WTC11 (cell line): ENCODE results near the gene FBLN2. TPM values are rescaled to one million over a fixed set of nuclear protein-coding genes. Genes with fewer than 3 reads are reported as not detected.

Experiments used
- ATAC-seq: fragments of 200-7000 bp; cut with Tn5 transposase; 2 replicates; pipeline ENCODE4 v1.10.0; 2021; ENCODE audit warnings: mild to moderate bottlenecking, moderate library complexity
- CTCF ChIA-PET: fragments of 300-600 bp; sonication (Branson Sonifier 250); formaldehyde crosslinking; loops from one replicate; lab custom pipeline; 2021; ENCODE audit warnings: antibody characterized with exemption; lab: Charles Lee
- POLR2A ChIA-PET: fragments of 350-600 bp; sonication (Branson Sonifier 250); formaldehyde crosslinking; loops from one replicate; lab custom pipeline; 2021; ENCODE audit warnings: antibody characterized with exemption; lab: Charles Lee
- DNase-seq: peaks from one replicate; pipeline ENCODE4 v3.0.0; 2021; ENCODE audit warnings: low spot score
- H3K27ac Mint-ChIP-seq: 2 replicates; pipeline ENCODE4 v1.8.0; 2021; ENCODE audit warnings: mixed read lengths
- H3K27me3 Mint-ChIP-seq: 2 replicates; pipeline ENCODE4 v1.8.0; 2021; ENCODE audit warnings: low read depth, mild to moderate bottlenecking, moderate library complexity, mixed read lengths
- H3K36me3 Mint-ChIP-seq: 2 replicates; pipeline ENCODE4 v1.8.0; 2021; ENCODE audit warnings: mixed read lengths
- H3K4me1 Mint-ChIP-seq: 2 replicates; pipeline ENCODE4 v1.8.0; 2022; ENCODE audit warnings: mixed read lengths
- H3K4me3 Mint-ChIP-seq: 2 replicates; pipeline ENCODE4 v1.8.0; 2021; ENCODE audit warnings: mild to moderate bottlenecking, moderate library complexity, mixed read lengths
- H3K9me3 Mint-ChIP-seq: 2 replicates; pipeline ENCODE4 v1.8.0; 2021; ENCODE audit warnings: mixed read lengths
- AFF4 ChIP-seq: sonication (generic); formaldehyde crosslinking; IDR thresholded peaks from 2 replicates; pipeline ENCODE4 v1.8.1; 2023; ENCODE audit warnings: mild to moderate bottlenecking, missing genetic modification reagents, borderline replicate concordance
- CBFB ChIP-seq: sonication (generic); formaldehyde crosslinking; IDR thresholded peaks from 2 replicates; pipeline ENCODE4 v1.8.1; 2022; ENCODE audit warnings: mild to moderate bottlenecking, low read depth, missing genetic modification reagents
- CREM ChIP-seq: sonication (generic); formaldehyde crosslinking; IDR thresholded peaks from 2 replicates; pipeline ENCODE4 v1.8.1; 2022; ENCODE audit warnings: mild to moderate bottlenecking, missing genetic modification reagents, moderate library complexity
- KAT7 ChIP-seq: sonication (generic); formaldehyde crosslinking; IDR thresholded peaks from 2 replicates; pipeline ENCODE4 v1.8.1; 2023; ENCODE audit warnings: missing genetic modification reagents, mild to moderate bottlenecking, borderline replicate concordance
- NFYB ChIP-seq: sonication (generic); formaldehyde crosslinking; conservative IDR thresholded peaks from 2 replicates; pipeline ENCODE4 v1.8.0; 2022; ENCODE audit warnings: low read depth, missing genetic modification reagents
- NR2C2 ChIP-seq: sonication (generic); formaldehyde crosslinking; IDR thresholded peaks from 2 replicates; pipeline ENCODE4 v1.8.0; 2022; ENCODE audit warnings: mild to moderate bottlenecking, missing genetic modification reagents
- TEAD1 ChIP-seq: sonication (generic); formaldehyde crosslinking; IDR thresholded peaks from 2 replicates; pipeline ENCODE4 v1.8.0; 2022; ENCODE audit warnings: mild to moderate bottlenecking, missing genetic modification reagents
- USF2 ChIP-seq: sonication (generic); formaldehyde crosslinking; IDR thresholded peaks from 2 replicates; pipeline ENCODE4 v1.8.1; 2023; ENCODE audit warnings: mild to moderate bottlenecking, missing genetic modification reagents, moderate library complexity
- ZNF232 ChIP-seq: sonication (generic); formaldehyde crosslinking; IDR thresholded peaks from 2 replicates; pipeline ENCODE4 v1.8.0; 2022; ENCODE audit warnings: mild to moderate bottlenecking, missing genetic modification reagents
- ZNF263 ChIP-seq: sonication (generic); formaldehyde crosslinking; IDR thresholded peaks from 2 replicates; pipeline ENCODE4 v1.8.1; 2022; ENCODE audit warnings: low read depth, mild to moderate bottlenecking, moderate library complexity, missing genetic modification reagents
- ZNF423 ChIP-seq: fragments of 250-450 bp; sonication (Bioruptor Pico); IDR thresholded peaks from 2 replicates; pipeline ENCODE4 v2.1.2; 2022; ENCODE audit warnings: mild to moderate bottlenecking, moderate library complexity
- total RNA-seq: library from RNA; stranded (reverse); gene quantifications from 3 replicates; pipeline ENCODE4 v1.2.3, GENCODE V29; 2021
- TF ChIP-seq, protein P1 (sequence below): sonication (generic); formaldehyde crosslinking; IDR thresholded peaks from 2 replicates; pipeline ENCODE4 v1.8.1; 2022; ENCODE audit warnings: low read depth, mild to moderate bottlenecking, moderate library complexity, missing genetic modification reagents, borderline replicate concordance
- TF ChIP-seq, protein P2 (sequence below): sonication (generic); formaldehyde crosslinking; conservative IDR thresholded peaks from 2 replicates; pipeline ENCODE4 v1.8.1; 2023; ENCODE audit warnings: mild to moderate bottlenecking, low read depth, missing genetic modification reagents, moderate library complexity
- TF ChIP-seq, protein P3 (sequence below): fragments of 250-450 bp; sonication (Bioruptor Pico); IDR thresholded peaks from 2 replicates; pipeline ENCODE4 v1.9.0; 2021; ENCODE audit warnings: mild to moderate bottlenecking
- TF ChIP-seq, protein P4 (sequence below): fragments of 250-450 bp; sonication (Bioruptor Pico); IDR thresholded peaks from 2 replicates; pipeline ENCODE4 v1.9.0; 2021; ENCODE audit warnings: mild to moderate bottlenecking
- TF ChIP-seq, protein P5 (sequence below): sonication (generic); formaldehyde crosslinking; conservative IDR thresholded peaks from 2 replicates; pipeline ENCODE4 v1.8.1; 2022; ENCODE audit warnings: mild to moderate bottlenecking, missing genetic modification reagents
- TF ChIP-seq, protein P6 (sequence below): fragments of 200-600 bp; IDR thresholded peaks from 2 replicates; pipeline ENCODE4 v1.8.0; 2022; ENCODE audit warnings: antibody characterized with exemption

Gene FBLN2
- total RNA-seq, 1 experiment from 2014 or later: 20.7 TPM

DNA sequence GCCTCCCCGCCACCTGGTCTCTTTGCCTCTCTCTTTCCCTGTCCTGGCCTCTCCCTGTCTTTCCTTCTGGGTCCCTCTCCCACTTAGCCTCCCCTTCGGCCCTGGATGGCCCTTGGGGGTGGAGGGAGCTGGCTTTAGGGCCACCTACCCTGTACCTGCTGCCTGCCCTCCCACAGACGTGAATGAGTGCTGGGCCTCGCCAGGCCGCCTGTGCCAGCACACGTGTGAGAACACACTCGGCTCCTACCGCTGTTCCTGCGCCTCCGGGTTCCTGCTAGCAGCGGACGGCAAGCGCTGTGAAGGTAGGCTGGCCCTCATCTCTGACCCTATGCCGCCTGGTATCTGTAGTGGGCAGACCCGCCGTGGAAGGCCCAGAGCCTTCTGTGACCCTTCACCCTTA is 80.7 kb downstream of the FBLN2 start (continued):
- TF ChIP-seq, protein P1, sequence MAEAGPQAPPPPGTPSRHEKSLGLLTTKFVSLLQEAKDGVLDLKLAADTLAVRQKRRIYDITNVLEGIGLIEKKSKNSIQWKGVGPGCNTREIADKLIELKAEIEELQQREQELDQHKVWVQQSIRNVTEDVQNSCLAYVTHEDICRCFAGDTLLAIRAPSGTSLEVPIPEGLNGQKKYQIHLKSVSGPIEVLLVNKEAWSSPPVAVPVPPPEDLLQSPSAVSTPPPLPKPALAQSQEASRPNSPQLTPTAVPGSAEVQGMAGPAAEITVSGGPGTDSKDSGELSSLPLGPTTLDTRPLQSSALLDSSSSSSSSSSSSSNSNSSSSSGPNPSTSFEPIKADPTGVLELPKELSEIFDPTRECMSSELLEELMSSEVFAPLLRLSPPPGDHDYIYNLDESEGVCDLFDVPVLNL (CRISPR knock-in tag): no peak
- TF ChIP-seq CREM (CRISPR knock-in tag) (no peak), NR2C2 (CRISPR knock-in tag) (no peak)
- TF ChIP-seq, protein P2, sequence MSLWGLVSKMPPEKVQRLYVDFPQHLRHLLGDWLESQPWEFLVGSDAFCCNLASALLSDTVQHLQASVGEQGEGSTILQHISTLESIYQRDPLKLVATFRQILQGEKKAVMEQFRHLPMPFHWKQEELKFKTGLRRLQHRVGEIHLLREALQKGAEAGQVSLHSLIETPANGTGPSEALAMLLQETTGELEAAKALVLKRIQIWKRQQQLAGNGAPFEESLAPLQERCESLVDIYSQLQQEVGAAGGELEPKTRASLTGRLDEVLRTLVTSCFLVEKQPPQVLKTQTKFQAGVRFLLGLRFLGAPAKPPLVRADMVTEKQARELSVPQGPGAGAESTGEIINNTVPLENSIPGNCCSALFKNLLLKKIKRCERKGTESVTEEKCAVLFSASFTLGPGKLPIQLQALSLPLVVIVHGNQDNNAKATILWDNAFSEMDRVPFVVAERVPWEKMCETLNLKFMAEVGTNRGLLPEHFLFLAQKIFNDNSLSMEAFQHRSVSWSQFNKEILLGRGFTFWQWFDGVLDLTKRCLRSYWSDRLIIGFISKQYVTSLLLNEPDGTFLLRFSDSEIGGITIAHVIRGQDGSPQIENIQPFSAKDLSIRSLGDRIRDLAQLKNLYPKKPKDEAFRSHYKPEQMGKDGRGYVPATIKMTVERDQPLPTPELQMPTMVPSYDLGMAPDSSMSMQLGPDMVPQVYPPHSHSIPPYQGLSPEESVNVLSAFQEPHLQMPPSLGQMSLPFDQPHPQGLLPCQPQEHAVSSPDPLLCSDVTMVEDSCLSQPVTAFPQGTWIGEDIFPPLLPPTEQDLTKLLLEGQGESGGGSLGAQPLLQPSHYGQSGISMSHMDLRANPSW (CRISPR knock-in tag): no peak

DNA sequence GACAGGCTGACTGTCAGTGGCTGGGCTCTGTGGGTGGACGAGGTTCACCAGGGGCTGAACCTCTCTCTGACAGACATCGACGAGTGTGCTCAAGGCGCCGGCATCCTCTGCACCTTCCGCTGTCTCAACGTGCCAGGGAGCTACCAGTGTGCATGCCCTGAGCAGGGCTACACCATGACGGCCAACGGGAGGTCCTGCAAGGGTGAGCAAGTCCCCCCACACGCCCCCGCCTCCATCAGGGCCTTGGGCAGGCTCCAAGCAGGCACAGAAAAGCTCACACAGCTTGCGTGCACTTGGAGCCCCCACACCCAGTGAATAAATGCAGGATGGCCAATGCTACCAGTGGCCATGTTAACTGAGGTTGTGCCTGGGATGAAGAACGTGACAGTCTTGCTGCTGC is 82.3 kb downstream of the FBLN2 start:
- ATAC-seq (no peak), DNase-seq (no peak)
- H3K9me3 Mint-ChIP-seq: no peaks in the 10 kb centered on the region
- no peaks in the 10 kb centered on the region for H3K27me3 Mint-ChIP-seq
- H3K4me3 Mint-ChIP-seq: no peak overlapping the region
- ChIA-PET CTCF (interaction anchor here (0.9 kb wide), 1 partner anchor 103 kb away, joined by 3 read pairs; no protein-coding TSS in a partner anchor), POLR2A (no interaction called here)
- H3K4me1 Mint-ChIP-seq: no peaks in the 10 kb centered on the region
- no peaks in the 10 kb centered on the region for H3K36me3 Mint-ChIP-seq
- H3K27ac Mint-ChIP-seq: no peak overlapping the region; the same call in 1 of the 2 replicates
- TF ChIP-seq, protein P2 (CRISPR knock-in tag): no peak
- TF ChIP-seq NR2C2 (CRISPR knock-in tag) (no peak), CBFB (CRISPR knock-in tag) (no peak), ZNF423 (CRISPR knock-in tag) (no peak), ZNF232 (CRISPR knock-in tag) (no peak), AFF4 (no peak), USF2 (CRISPR knock-in tag) (no peak), KAT7 (CRISPR knock-in tag) (no peak), NFYB (CRISPR knock-in tag) (no peak), ZNF263 (CRISPR knock-in tag) (no peak), TEAD1 (no peak)
- TF ChIP-seq, protein P3, sequence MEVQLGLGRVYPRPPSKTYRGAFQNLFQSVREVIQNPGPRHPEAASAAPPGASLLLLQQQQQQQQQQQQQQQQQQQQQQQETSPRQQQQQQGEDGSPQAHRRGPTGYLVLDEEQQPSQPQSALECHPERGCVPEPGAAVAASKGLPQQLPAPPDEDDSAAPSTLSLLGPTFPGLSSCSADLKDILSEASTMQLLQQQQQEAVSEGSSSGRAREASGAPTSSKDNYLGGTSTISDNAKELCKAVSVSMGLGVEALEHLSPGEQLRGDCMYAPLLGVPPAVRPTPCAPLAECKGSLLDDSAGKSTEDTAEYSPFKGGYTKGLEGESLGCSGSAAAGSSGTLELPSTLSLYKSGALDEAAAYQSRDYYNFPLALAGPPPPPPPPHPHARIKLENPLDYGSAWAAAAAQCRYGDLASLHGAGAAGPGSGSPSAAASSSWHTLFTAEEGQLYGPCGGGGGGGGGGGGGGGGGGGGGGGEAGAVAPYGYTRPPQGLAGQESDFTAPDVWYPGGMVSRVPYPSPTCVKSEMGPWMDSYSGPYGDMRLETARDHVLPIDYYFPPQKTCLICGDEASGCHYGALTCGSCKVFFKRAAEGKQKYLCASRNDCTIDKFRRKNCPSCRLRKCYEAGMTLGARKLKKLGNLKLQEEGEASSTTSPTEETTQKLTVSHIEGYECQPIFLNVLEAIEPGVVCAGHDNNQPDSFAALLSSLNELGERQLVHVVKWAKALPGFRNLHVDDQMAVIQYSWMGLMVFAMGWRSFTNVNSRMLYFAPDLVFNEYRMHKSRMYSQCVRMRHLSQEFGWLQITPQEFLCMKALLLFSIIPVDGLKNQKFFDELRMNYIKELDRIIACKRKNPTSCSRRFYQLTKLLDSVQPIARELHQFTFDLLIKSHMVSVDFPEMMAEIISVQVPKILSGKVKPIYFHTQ (CRISPR knock-in tag): no peak
- TF ChIP-seq, protein P4, sequence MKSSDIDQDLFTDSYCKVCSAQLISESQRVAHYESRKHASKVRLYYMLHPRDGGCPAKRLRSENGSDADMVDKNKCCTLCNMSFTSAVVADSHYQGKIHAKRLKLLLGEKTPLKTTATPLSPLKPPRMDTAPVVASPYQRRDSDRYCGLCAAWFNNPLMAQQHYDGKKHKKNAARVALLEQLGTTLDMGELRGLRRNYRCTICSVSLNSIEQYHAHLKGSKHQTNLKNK (CRISPR knock-in tag): no peak
- TF ChIP-seq, protein P5, sequence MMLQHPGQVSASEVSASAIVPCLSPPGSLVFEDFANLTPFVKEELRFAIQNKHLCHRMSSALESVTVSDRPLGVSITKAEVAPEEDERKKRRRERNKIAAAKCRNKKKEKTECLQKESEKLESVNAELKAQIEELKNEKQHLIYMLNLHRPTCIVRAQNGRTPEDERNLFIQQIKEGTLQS (CRISPR knock-in tag): no peak
- TF ChIP-seq, protein P6, sequence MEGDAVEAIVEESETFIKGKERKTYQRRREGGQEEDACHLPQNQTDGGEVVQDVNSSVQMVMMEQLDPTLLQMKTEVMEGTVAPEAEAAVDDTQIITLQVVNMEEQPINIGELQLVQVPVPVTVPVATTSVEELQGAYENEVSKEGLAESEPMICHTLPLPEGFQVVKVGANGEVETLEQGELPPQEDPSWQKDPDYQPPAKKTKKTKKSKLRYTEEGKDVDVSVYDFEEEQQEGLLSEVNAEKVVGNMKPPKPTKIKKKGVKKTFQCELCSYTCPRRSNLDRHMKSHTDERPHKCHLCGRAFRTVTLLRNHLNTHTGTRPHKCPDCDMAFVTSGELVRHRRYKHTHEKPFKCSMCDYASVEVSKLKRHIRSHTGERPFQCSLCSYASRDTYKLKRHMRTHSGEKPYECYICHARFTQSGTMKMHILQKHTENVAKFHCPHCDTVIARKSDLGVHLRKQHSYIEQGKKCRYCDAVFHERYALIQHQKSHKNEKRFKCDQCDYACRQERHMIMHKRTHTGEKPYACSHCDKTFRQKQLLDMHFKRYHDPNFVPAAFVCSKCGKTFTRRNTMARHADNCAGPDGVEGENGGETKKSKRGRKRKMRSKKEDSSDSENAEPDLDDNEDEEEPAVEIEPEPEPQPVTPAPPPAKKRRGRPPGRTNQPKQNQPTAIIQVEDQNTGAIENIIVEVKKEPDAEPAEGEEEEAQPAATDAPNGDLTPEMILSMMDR: no peak
